Adrenal gland (tissue), 12 donors: ENCODE data around the gene SLC22A2. TPM values are rescaled to one million over a fixed set of nuclear protein-coding genes. Genes with fewer than 3 reads are reported as not detected.

Source experiments
- DNase-seq, 7 donors: peaks; one replicate each; pipeline ENCODE4 v3.0.0-alpha.2; 2019 to 2020
- H3K27ac ChIP-seq, 5 donors: fragments of 200-600 bp; sonication (generic) in 4 of 5; 1 replicate in 3 of 5; 2 replicates in 2 of 5; pipeline versions ENCODE4 v1.5.1 to v1.8.0; 2016 to 2020; ENCODE audit warnings: mild to moderate bottlenecking in 1 of 5
- H3K27me3 ChIP-seq: fragments of 200-600 bp; 2 replicates; pipeline ENCODE4 v1.8.0; 2021
- H3K36me3 ChIP-seq, 2 donors: fragments of 200-600 bp; replicated peaks in 1 of 2; 1 replicate in 1 of 2; 2 replicates in 1 of 2; pipeline versions ENCODE4 v1.5.1 to v1.8.0; 2018 to 2022
- H3K4me1 ChIP-seq, 2 donors: fragments of 200-600 bp; replicated peaks in 1 of 2; 1 replicate in 1 of 2; 2 replicates in 1 of 2; pipeline versions ENCODE4 v1.5.1 to v1.8.0; 2018 to 2021
- H3K4me3 ChIP-seq, 4 donors: fragments of 200-600 bp; sonication (generic) in 3 of 4; one replicate each; pipeline ENCODE4 v1.5.1; 2016 to 2018
- H3K9me3 ChIP-seq, 3 donors: fragments of 200-600 bp; sonication (generic) in 1 of 3; replicated peaks in 1 of 3; 1 replicate in 2 of 3; 2 replicates in 1 of 3; pipeline versions ENCODE4 v1.5.1 to v1.8.0; 2016 to 2021
- CTCF ChIP-seq, 6 experiments: fragments of 450-650 bp in 4 of 6; fragments of 200-600 bp in 2 of 6; sonication (generic) in 1 of 6; IDR thresholded peaks; 1 replicate in 5 of 6; 2 replicates in 1 of 6; pipeline versions ENCODE4 v1.5.1 to v1.8.0; 2016 to 2021; ENCODE audit warnings: antibody characterized with exemption in 6 of 6, mild to moderate bottlenecking in 2 of 6, moderate library complexity in 1 of 6
- POLR2A ChIP-seq, 2 donors: fragments of 450-650 bp; IDR thresholded peaks; one replicate each; pipeline ENCODE4 v1.6.1; 2017; ENCODE audit warnings: antibody characterized with exemption in 2 of 2, mild to moderate bottlenecking in 2 of 2, moderate library complexity in 1 of 2
- WGBS, 4 donors: extraction: QIAGEN DNeasy Blood & Tissue Kit in 2 of 4; methylation state at CpG; one replicate each; pipeline versions ENCODE4 v1.1.5 to v1.1.7; 2013 to 2017; 5-methylcytosine and 5-hydroxymethylcytosine counted together
- intact Hi-C, 2 donors: fragments of 100-400 bp; cut with DNase I; formaldehyde crosslinking; loops; one replicate each; pipeline versions ENCODE4 v1.14.1 to v1.15.0; 2022 to 2023
- polyA plus RNA-seq, 3 donors: library from polyadenylated mRNA; stranded (reverse); fragments of 200-250 nt in 2 of 3; fragments of 350-450 nt in 1 of 3; fragmentation: Illumina TruSeq in 1 of 3; extraction: RNeasy Lipid Tissue Mini Kit (QIAGEN cat#74804) in 1 of 3; gene quantifications; one replicate each; pipeline ENCODE4 v1.2.3, GENCODE V29; 2013 to 2014
- total RNA-seq, 9 donors: library from RNA; depleted of rRNA in 4 of 9; stranded (reverse); fragments of >200 nt in 4 of 9; fragments of 120-200 nt in 1 of 9; fragmentation: NEBNext Ultra II Directional in 1 of 9; extraction: Animal tissue kit (Norgen Biotek cat#: 25700) in 1 of 9; gene quantifications; one replicate each; pipeline versions ENCODE4 v1.1.0 to v1.2.4, GENCODE V29; 2013 to 2023
- donor health status: healthy with polysubstance abuse.
- donor health status: Bipolar disorder and iron deficiency.
- donor health status: DM: yes; HTN: yes; CAD: no.
- donor health status: DM: no; HTN: no; CAD: no.
- donor health status: DM: no; HTN: no; CAD: no.
- donor health status: DM: yes; HTN: yes; CAD: no.

Gene SLC22A2
- total and polyA plus RNA-seq, 12 donors = not detected

GRCh38 chr6:160190081-160190480, 68.5 kb downstream of the SLC22A2 start:
- no peaks in the 10 kb centered on the region for H3K4me1 ChIP-seq
- H3K9me3 ChIP-seq = peaks cover 0 to 23% (median 8%) of the 10 kb centered on the region in 3 donors
- no peak overlapping the region for H3K4me3 ChIP-seq
- H3K27me3 ChIP-seq = no peaks in the 10 kb centered on the region
- H3K36me3 ChIP-seq = no peaks in the 10 kb centered on the region
- TF ChIP-seq CTCF (IDR thresholded peaks at IDR 0.05) = no peak
- no peak for DNase-seq
- H3K27ac ChIP-seq = no peak overlapping the region
- 77 to 86% (median 83%) methylated on average over 1 of the region's 1 CpG for WGBS, 4 donors
- intact Hi-C loops = no loop called here

- WGBS, 4 donors = 36 to 50% (median 43%) methylated on average over 1 of the region's 1 CpG
- intact Hi-C loops = no loop called here
- Histone ChIP-seq H3K9me3 (peaks cover 0 to 12% (median 8%) of the 10 kb centered on the region in 3 donors), H3K4me3 (no peak overlapping the region), H3K27me3 (no peaks in the 10 kb centered on the region), H3K4me1 (no peaks in the 10 kb centered on the region), H3K36me3 (no peaks in the 10 kb centered on the region), H3K27ac (no peak overlapping the region)
- DNase-seq = peak; percentile 71 to 89 (median 80)
- no peak for TF ChIP-seq CTCF (IDR thresholded peaks at IDR 0.05)
- TF ChIP-seq POLR2A (IDR thresholded peaks at IDR 0.05) = no peak
Measured at GRCh38 chr6:160188773-160189172, 69.8 kb downstream of the SLC22A2 start.

- no peaks in the 10 kb centered on the region for H3K27me3 ChIP-seq
- H3K4me1 ChIP-seq = peaks cover 0 to 13% of the 10 kb centered on the region in 2 donors
- intact Hi-C loops = no loop called here
- TF ChIP-seq CTCF (IDR thresholded peaks at IDR 0.05) (no peak), POLR2A (IDR thresholded peaks at IDR 0.05) (no peak)
- H3K4me3 ChIP-seq = no peak overlapping the region
- H3K36me3 ChIP-seq = no peaks in the 10 kb centered on the region
- DNase-seq = no peak
- H3K27ac ChIP-seq = no peak overlapping the region
- H3K9me3 ChIP-seq = no peaks in the 10 kb centered on the region
- 55 to 80% (median 67%) methylated on average over 1 of the region's 1 CpG for whole genome bisulfite sequencing, 4 donors
Measured at GRCh38 chr6:160180706-160181105, 77.9 kb downstream of the SLC22A2 start.

- Histone ChIP-seq H3K9me3 (no peaks in the 10 kb centered on the region), H3K27me3 (no peaks in the 10 kb centered on the region), H3K27ac (no peak overlapping the region), H3K36me3 (no peaks in the 10 kb centered on the region), H3K4me3 (no peak overlapping the region), H3K4me1 (peaks cover 0 to 13% of the 10 kb centered on the region in 2 donors)
- no peak for DNase-seq
- 77 to 92% (median 83%) methylated on average over 5 of the region's 5 CpGs for WGBS, 4 donors
- intact Hi-C loops = no loop called here
- TF ChIP-seq POLR2A (IDR thresholded peaks at IDR 0.05) = no peak
- no peak for TF ChIP-seq CTCF (IDR thresholded peaks at IDR 0.05)
Measured at GRCh38 chr6:160178271-160178670, 80.3 kb downstream of the SLC22A2 start.
